Thyroid gland (tissue), 4 donors: Measurements from ENCODE around the gene KAT6B. TPM values are rescaled to one million over a fixed set of nuclear protein-coding genes. Genes with fewer than 3 reads are reported as not detected.

Experiments used
- DNase-seq, 2 donors: peaks; one replicate each; pipeline ENCODE4 v3.0.0-alpha.2; 2019
- H3K27ac ChIP-seq, 3 donors: fragments of 200-600 bp; sonication (generic); 1 replicate in 2 of 3; 2 replicates in 1 of 3; pipeline ENCODE4 v1.5.1; 2016 to 2019; ENCODE audit warnings: mild to moderate bottlenecking in 1 of 3, moderate library complexity in 1 of 3
- H3K27me3 ChIP-seq: fragments of 200-600 bp; sonication (generic); one replicate; pipeline ENCODE4 v1.5.1; 2019
- H3K36me3 ChIP-seq, 2 donors: fragments of 200-600 bp; sonication (generic); one replicate each; pipeline ENCODE4 v1.5.1; 2016 to 2019
- H3K4me1 ChIP-seq, 2 donors: fragments of 200-600 bp; sonication (generic); one replicate each; pipeline ENCODE4 v1.5.1; 2017 to 2019
- H3K4me3 ChIP-seq, 3 donors: fragments of 200-600 bp; sonication (generic); replicated peaks in 1 of 3; 1 replicate in 2 of 3; 2 replicates in 1 of 3; pipeline ENCODE4 v1.5.1; 2016; ENCODE audit warnings: mild to moderate bottlenecking in 1 of 3
- H3K9me3 ChIP-seq: fragments of 200-600 bp; sonication (generic); one replicate; pipeline ENCODE4 v1.5.1; 2017
- CTCF ChIP-seq, 6 experiments: fragments of 200-600 bp in 3 of 6; fragments of 450-650 bp in 3 of 6; sonication (generic) in 3 of 6; IDR thresholded peaks; one replicate each; pipeline ENCODE4 v1.5.1; 2016 to 2019; ENCODE audit warnings: antibody characterized with exemption in 6 of 6, mild to moderate bottlenecking in 2 of 6, inconsistent platforms in 1 of 6, moderate library complexity in 1 of 6
- POLR2A ChIP-seq, 2 donors: fragments of 450-650 bp; IDR thresholded peaks; one replicate each; pipeline ENCODE4 v1.6.1; 2017; ENCODE audit warnings: antibody characterized with exemption in 2 of 2, mild to moderate bottlenecking in 2 of 2, moderate library complexity in 1 of 2
- WGBS, 2 donors: methylation state at CpG; one replicate each; pipeline ENCODE4 v1.1.5; 2017; 5-methylcytosine and 5-hydroxymethylcytosine counted together
- intact Hi-C: fragments of 100-400 bp; cut with DNase I; formaldehyde crosslinking; loops from one replicate; pipeline ENCODE4 v1.15.1; 2023
- total RNA-seq, 4 donors: library from RNA; depleted of rRNA; stranded (reverse); fragments of >200 nt; gene quantifications; one replicate each; pipeline ENCODE4 v1.2.3, GENCODE V29; 2016

Gene KAT6B
- total RNA-seq, 4 donors from 2014 or later, result 56.5 to 115 (median 76.3) TPM

DNA sequence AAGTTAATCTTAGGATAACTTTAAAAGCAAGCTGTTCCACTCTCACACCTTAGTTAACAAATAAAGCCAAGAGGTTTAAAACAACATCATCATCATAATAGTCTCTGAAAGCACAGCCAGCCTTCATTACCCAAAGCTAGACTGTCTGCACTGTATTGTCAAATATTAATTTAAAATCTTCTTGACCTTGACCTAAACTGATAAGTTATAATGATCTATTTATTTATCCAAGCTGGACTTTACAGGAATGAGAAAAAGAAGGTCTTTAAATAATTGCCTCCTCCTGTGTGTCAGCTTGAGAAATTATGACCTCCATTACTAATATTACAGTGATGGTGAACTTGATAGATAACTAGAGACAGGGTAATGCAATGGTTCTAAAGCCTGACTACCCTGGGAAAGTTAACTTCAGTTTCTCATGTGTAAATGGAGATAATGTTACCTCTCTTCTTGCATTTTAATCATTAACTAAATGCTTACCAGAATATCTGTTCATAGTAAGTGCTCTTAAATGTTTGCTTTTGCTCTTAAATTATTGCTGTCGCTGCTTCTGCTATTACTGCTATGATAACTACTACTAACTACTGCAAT lies 111.0 kb downstream of the KAT6B start:
- Histone ChIP-seq H3K27ac (no peak overlapping the region), H3K4me3 (no peak overlapping the region)

GRCh38 chr10:74944205-74944604 lies 117.8 kb downstream of the KAT6B start:
- Histone ChIP-seq H3K27me3 (no peaks in the 10 kb centered on the region), H3K36me3 (no peaks in the 10 kb centered on the region), H3K4me1 (peaks cover 9 to 12% of the 10 kb centered on the region in 2 donors), H3K27ac (no peak overlapping the region), H3K9me3 (no peaks in the 10 kb centered on the region), H3K4me3 (no peak overlapping the region)
- no peak for TF ChIP-seq POLR2A (IDR thresholded peaks at IDR 0.05)
- DNase-seq, result no peak
- intact Hi-C loops, result no loop called here
- WGBS, 2 donors, result 95% methylated on average over 7 of the region's 7 CpGs

More for the DNA sequence above, 111.0 kb downstream of the KAT6B start:
- Histone ChIP-seq H3K27me3 (no peaks in the 10 kb centered on the region), H3K36me3 (no peaks in the 10 kb centered on the region), H3K4me1 (peaks cover 25% of the 10 kb centered on the region in 2 donors), H3K9me3 (no peaks in the 10 kb centered on the region)
- TF ChIP-seq CTCF (IDR thresholded peaks at IDR 0.05) (no peak), POLR2A (IDR thresholded peaks at IDR 0.05) (no peak)
- WGBS, 2 donors, result 82 to 88% methylated on average over 1 of the region's 1 CpG
- intact Hi-C loops, result no loop called here
- no peak for DNase-seq

DNA sequence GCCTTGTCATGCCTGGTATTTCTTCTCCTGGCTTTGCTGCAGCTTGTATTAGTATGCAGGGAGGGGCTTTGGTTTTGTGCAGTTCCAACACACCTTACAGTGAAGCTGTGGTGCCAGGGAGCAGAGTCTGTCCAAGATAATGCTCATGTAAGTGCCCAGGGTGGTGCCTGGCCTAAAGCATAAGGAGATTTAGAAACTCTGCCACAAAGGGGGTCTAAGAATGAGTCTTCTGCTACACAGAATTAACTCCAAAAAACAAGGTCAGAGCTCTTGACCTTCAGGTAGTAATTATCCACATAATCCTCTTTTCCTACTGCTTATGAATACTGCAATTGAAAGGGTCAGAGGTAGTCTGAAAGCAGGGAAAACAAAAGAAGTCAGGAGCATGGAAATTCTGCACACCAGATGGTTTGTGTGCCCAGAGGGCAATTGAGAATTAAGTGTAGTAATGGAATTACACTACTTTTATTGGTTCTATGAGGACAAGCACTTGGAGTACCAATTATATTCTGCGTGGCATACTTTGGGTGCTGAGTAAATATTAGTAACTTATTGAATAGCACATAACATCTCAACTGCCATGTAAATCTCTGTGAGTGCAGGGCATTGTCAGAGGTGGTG lies 121.5 kb downstream of the KAT6B start:
- TF ChIP-seq CTCF (IDR thresholded peaks at IDR 0.05) (no peak), POLR2A (IDR thresholded peaks at IDR 0.05) (no peak)

DNA sequence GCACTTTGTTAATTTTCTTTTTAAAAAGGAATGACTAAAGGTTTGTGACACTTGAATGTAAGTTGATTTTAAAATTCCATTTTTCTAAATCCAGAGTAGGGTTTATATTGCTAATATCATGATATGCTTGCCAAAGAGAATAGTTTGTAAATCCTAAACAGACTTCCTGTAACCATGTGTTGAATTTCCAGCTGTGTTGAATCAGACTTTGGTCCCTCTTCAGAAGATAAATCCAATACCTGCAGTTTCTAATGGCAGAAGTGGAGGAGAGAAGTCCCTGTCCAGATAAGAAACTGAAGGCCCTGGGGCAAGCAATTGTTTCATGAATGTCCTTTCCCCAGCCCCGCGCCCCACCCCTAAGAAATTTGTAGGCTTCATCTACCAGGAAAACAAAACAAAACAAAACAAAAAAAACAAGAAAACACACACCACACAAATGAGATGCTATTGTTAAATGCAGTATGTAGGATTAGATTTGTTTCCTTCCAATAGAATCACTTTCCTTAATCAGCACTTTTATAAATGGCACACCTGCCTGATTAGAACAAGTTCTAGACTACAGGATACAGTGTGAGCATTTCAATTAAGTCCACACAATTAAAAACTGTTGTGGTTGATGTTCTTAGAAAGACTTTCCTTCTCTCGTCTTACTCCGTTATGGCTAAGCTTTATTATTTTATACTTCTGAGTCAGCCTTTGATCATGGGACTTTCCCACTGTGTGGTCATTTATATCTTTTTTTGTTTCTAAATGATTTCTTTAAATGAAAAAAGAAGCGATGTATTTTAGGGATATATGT lies 122.8 kb downstream of the KAT6B start:
- H3K27ac ChIP-seq, result no peak overlapping the region
- no peaks in the 10 kb centered on the region for H3K36me3 ChIP-seq
- 84 to 94% methylated on average over 5 of the region's 5 CpGs for WGBS, 2 donors
- H3K4me3 ChIP-seq, result no peak overlapping the region
- H3K27me3 ChIP-seq, result no peaks in the 10 kb centered on the region
- no peak for DNase-seq
- TF ChIP-seq POLR2A (IDR thresholded peaks at IDR 0.05), result no peak
- no peak for TF ChIP-seq CTCF (IDR thresholded peaks at IDR 0.05)
- intact Hi-C loops, result no loop called here
- no peaks in the 10 kb centered on the region for H3K9me3 ChIP-seq
- peaks cover 9 to 12% of the 10 kb centered on the region in 2 donors for H3K4me1 ChIP-seq

More for the DNA sequence above, 121.5 kb downstream of the KAT6B start:
- Histone ChIP-seq H3K36me3 (no peaks in the 10 kb centered on the region), H3K4me1 (peaks cover 9 to 12% of the 10 kb centered on the region in 2 donors), H3K9me3 (no peaks in the 10 kb centered on the region), H3K27me3 (no peaks in the 10 kb centered on the region), H3K27ac (no peak overlapping the region), H3K4me3 (no peak overlapping the region)
- no peak for DNase-seq
- WGBS, 2 donors, result 48 to 63% methylated on average over 1 of the region's 1 CpG
- intact Hi-C loops, result no loop called here

DNA sequence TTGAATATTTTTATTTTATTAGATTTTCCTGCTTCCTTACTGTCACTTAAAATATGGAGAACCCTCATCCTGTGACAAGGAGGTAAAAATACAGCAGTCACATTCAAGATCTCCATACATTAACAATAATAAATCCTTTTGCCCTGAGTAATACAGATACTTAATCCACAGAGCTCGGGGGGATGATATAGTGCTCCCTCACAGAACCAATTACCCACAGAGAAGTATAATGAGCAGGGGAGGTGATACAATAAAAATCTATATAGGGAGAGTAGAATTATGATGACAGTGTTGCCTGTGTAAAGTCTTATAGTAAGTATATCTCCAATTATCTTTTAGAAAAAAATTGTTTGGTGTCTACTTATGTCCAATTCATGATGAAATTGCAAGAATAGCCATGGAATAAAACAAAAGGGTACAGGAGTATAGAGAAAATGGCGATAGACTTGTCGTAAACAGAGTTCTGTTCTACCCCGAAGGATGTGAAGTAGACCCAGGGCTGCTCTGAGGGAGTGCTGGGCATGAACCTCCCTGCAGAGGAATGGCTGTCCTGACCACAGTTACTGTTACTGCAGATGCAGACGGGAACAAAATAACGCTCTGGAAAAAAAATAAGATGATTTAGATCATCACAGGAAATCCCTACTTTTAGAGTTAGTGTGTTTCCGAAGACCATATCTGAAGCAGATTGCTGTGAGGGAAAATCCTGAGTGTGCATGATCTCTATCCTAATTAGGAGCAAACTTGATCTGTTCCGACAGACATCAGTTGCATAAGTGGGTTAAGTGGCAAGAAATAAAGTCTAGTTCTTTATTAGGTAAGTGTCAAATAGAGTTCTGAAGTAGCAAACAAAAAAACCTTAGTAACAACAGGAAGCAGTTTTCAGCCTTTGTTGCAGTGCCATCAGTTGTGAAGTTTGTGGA lies 123.7 kb downstream of the KAT6B start:
- H3K27me3 ChIP-seq, result no peaks in the 10 kb centered on the region
- H3K4me3 ChIP-seq, result no peak overlapping the region
- no peak for TF ChIP-seq CTCF (IDR thresholded peaks at IDR 0.05)
- TF ChIP-seq POLR2A (IDR thresholded peaks at IDR 0.05), result no peak
- 88 to 91% methylated on average over 8 of the region's 8 CpGs for WGBS, 2 donors
- H3K4me1 ChIP-seq, result peaks cover 9 to 12% of the 10 kb centered on the region in 2 donors
- intact Hi-C loops, result no loop called here
- no peak for DNase-seq
- H3K9me3 ChIP-seq, result no peaks in the 10 kb centered on the region
- H3K27ac ChIP-seq, result no peak overlapping the region
- no peaks in the 10 kb centered on the region for H3K36me3 ChIP-seq
